Measurements from ENCODE around the gene NFKB1.

- TF ChIP-seq CTCF (IDR thresholded peaks at IDR 0.05) = no peak
- TF ChIP-seq RAD21 (conservative IDR thresholded peaks at IDR 0.05 in 1 of 2, IDR thresholded peaks at IDR 0.05 in 1 of 2) = no peak
- TF ChIP-seq POLR2A (IDR thresholded peaks at IDR 0.05; ENCODE audit: low read length) = no peak
- no peak for TF ChIP-seq REST (IDR thresholded peaks at IDR 0.05)
Observed at GRCh38 chr4:102525504-102525903, 24.3 kb downstream of the NFKB1 start.

All from A549 (cell line).